SH-SY5Y (cell line): Measurements from ENCODE around the gene OGT.

Source experiments
- GATA2 ChIP-seq: IDR thresholded peaks from 2 replicates; pipeline ENCODE4 v1.6.1; 2011; ENCODE audit warnings: mild to moderate bottlenecking, low read depth, low read length
- GATA3 ChIP-seq: IDR thresholded peaks from 2 replicates; pipeline ENCODE4 v1.6.1; 2011; ENCODE audit warnings: low read depth, mild to moderate bottlenecking, low read length, moderate library complexity

DNA sequence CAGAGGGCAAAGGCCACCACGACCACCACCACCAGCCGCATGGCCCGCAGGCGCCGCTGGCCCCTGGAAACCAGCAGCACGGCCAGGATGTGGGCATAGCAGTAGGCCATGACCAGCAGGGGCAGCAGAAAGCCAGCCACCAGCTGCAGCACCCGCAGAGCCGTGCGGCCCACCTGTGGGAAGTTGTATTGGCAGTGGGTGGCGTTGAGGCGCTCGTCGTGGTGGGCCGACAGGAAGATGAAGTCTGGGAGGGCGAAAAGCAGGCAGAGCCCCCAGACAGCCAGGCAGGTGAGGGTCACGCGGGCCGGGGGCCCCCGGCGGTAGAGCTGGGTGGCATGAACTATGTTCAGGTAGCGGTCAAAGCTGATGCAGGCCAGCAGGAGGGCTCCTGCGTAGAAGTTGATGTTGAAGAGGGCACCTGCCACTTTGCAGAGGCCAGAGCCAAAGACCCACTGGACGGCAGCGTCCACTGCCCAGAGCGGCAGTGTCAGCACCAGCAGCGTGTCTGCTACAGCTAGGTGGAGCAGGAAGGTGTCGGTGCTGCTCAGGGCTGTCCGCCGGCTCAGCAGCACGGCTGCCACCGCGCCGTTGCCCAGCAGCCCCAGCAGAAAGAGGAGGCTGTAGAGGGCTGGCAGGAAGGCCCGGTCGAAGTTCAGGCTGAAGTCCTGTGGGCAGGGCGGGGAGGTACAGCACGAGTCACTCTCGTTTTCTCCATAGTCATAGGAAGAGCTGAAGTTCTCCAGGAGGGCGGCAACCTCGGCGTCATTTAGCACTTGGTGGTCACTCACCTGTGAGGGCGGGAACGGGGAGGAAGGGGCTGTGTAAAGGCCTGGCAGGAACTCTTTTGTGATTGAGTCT, 84.0 kb downstream of the OGT start:
- TF ChIP-seq GATA3: no peak
- no peak for TF ChIP-seq GATA2
